Kidney (tissue), 14 donors: ENCODE results near the gene FCN2. TPM values are rescaled to one million over a fixed set of nuclear protein-coding genes. Genes with fewer than 3 reads are reported as not detected.

Experiments used
- DNase-seq, 5 donors: peaks; one replicate each; pipeline ENCODE4 v3.0.0-alpha.2; 2013 to 2020
- FAIRE-seq: peaks from 2 replicates; lab custom pipeline; 2012; peaks lifted over from hg19 to GRCh38; lab: Jason Lieb, UNC
- H3K27ac ChIP-seq, 2 donors: one replicate each; pipeline ENCODE4 v1.7.0; 2013; ENCODE audit warnings: low read depth in 2 of 2, low read length in 2 of 2, inconsistent platforms in 1 of 2
- H3K27me3 ChIP-seq: one replicate; pipeline ENCODE4 v1.7.1; 2013; ENCODE audit warnings: low read length, inconsistent platforms; ENCODE audit not compliant: control insufficient read depth, insufficient read depth
- H3K36me3 ChIP-seq, 3 donors: one replicate each; pipeline versions ENCODE4 v1.7.0 to v1.7.1; 2013; ENCODE audit warnings: low read length in 3 of 3, control low read depth in 1 of 3, inconsistent platforms in 1 of 3; ENCODE audit not compliant: insufficient read depth in 3 of 3, control insufficient read depth in 2 of 3
- H3K4me1 ChIP-seq, 3 donors: one replicate each; pipeline versions ENCODE4 v1.7.0 to v1.7.1; 2013; ENCODE audit warnings: low read length in 3 of 3, inconsistent platforms in 1 of 3, low read depth in 1 of 3; ENCODE audit not compliant: control insufficient read depth in 2 of 3, insufficient read depth in 2 of 3
- H3K4me3 ChIP-seq, 3 donors: one replicate each; pipeline versions ENCODE4 v1.7.0 to v1.8.1; 2013; ENCODE audit warnings: low read length in 3 of 3, control low read depth in 1 of 3, inconsistent platforms in 1 of 3
- H3K9ac ChIP-seq, 3 donors: one replicate each; pipeline versions ENCODE4 v1.7.0 to v1.7.1; 2013; ENCODE audit warnings: low read length in 3 of 3, control low read depth in 1 of 3, inconsistent platforms in 1 of 3
- H3K9me3 ChIP-seq, 3 donors: one replicate each; pipeline versions ENCODE4 v1.7.0 to v1.7.1; 2013; ENCODE audit warnings: low read length in 3 of 3, control low read depth in 1 of 3, inconsistent platforms in 1 of 3; ENCODE audit not compliant: control insufficient read depth in 2 of 3, insufficient read depth in 1 of 3
- intact Hi-C: fragments of 100-400 bp; cut with DNase I; formaldehyde crosslinking; loops from one replicate; pipeline ENCODE4 v1.11.1; 2022
- polyA plus RNA-seq: library from polyadenylated mRNA; stranded (reverse); fragments of 350-450 nt; fragmentation: Illumina TruSeq; extraction: RNeasy Lipid Tissue Mini Kit (QIAGEN cat#74804); gene quantifications from one replicate; pipeline ENCODE4 v1.2.3, GENCODE V29; 2014; ENCODE audit warnings: low read depth, low replicate concordance; ENCODE audit not compliant: insufficient read depth
- total RNA-seq: library from RNA; stranded (reverse); fragmentation: NEBNext Ultra II Directional; extraction: Animal tissue kit (Norgen Biotek cat#: 25700); gene quantifications from one replicate; pipeline ENCODE4 v1.2.1, GENCODE V29; 2021
- TF ChIP-seq, protein P1 (sequence below): IDR thresholded peaks from 3 replicates; pipeline ENCODE4 v1.5.1; 2012; ENCODE audit warnings: mild to moderate bottlenecking, moderate library complexity, borderline replicate concordance; ENCODE audit not compliant: insufficient read depth; ENCODE audit errors: extremely low read depth
- donor health status: control.
- donor health status: control.
- donor health status: control.
- donor health status: control.
- donor health status: control.
- donor health status: DM: yes; HTN: yes; CAD: no.
- donor health status: Normal renal cell carcinoma (clear cell type).

FCN2 gene
- total and polyA plus RNA-seq, 2 donors from 2014 or later, result 2.8 to 3.6 TPM

DNA sequence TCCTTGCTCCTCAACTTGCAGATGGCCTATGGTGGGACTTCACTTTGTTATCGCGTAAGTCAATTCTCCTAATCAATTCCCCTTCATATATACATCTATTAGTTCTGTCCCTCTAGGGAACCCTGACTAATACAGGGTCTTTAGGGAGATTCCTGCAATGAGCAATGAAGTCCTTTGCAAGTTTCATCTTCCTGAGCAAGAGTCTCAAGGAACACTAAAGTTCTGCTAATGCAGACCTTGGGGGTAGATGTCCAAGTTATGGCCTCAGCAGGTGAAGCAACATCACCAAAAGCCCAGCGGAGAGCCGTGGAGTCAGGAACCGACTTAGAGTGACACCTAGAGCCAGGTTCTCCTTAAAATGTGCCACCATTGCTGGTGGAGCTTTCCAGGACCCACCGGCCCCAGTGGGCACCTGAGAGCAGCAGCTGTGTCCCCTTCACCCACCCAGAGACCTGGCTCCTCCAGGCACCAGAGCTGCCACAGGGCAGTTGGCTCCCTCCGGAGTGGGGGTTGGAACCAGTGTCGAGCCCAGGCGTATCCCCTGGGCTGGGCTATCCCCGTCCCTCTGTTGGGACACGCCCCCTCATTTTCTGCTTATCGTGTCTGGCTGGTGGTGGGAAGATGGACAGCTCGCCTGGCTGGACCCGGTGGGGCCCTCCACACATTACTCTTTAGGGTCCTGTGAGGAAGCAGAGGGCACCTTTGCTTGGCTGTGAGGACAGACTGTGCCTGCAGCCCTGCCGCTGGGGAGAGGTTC, 48.0 kb downstream of the FCN2 start:
- Histone ChIP-seq H3K4me3 (no peak overlapping the region), H3K36me3 (no peaks in the 10 kb centered on the region), H3K27ac (no peak overlapping the region), H3K9ac (no peak overlapping the region), H3K27me3 (no peaks in the 10 kb centered on the region), H3K4me1 (no peaks in the 10 kb centered on the region), H3K9me3 (no peaks in the 10 kb centered on the region)
- intact Hi-C loops, result no loop called here
- no peak for FAIRE-seq
- DNase-seq, result peak in 1 of 5 donors; percentile 52
- TF ChIP-seq, protein P1, sequence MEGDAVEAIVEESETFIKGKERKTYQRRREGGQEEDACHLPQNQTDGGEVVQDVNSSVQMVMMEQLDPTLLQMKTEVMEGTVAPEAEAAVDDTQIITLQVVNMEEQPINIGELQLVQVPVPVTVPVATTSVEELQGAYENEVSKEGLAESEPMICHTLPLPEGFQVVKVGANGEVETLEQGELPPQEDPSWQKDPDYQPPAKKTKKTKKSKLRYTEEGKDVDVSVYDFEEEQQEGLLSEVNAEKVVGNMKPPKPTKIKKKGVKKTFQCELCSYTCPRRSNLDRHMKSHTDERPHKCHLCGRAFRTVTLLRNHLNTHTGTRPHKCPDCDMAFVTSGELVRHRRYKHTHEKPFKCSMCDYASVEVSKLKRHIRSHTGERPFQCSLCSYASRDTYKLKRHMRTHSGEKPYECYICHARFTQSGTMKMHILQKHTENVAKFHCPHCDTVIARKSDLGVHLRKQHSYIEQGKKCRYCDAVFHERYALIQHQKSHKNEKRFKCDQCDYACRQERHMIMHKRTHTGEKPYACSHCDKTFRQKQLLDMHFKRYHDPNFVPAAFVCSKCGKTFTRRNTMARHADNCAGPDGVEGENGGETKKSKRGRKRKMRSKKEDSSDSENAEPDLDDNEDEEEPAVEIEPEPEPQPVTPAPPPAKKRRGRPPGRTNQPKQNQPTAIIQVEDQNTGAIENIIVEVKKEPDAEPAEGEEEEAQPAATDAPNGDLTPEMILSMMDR, result no peak

DNA sequence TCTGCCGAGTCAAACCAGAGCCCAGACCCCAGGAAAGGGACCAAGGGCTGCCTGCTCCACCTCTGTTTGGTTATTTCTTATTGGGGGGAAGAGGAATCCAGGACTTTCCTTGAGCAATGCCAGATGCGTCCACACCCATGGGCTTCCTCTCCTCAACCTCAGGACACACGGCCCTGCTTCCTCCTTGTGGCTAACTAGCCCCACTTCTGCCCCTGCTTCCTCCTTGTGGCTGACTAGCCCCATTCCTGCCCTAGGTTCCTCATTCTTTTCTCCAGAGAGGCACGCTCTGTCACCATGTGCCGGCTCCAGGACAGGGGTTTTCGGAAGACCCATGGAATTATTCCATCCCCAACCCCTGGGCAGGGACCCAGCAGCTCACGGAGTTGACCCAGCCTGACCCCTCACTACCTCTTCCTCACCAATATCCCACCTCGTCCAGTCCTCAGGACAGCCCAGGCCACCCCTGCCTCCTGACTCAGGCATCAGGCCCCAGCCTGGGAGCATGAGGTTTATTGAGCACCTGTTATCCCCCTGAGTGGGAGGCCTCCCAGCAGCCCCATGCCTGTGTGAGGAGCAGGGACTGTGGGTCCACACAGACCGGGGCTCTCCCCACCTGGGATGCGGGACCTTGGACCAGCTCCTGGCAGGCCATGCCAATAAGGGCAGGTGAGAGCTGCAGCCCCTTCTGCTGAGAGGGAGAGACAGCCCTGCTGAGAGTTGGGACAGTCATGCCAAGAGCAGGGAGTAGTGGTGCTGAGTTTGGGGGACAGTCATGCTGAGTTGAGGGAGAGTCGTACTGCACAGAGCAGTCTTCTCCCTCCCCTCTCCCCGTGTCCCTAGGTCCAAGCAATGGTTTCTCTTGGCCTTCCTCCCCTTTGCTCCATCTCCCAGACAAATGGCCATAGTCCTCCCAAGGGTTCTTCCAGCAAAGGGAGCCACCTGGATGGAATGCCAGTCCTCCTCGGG, 48.9 kb downstream of the FCN2 start:
- Histone ChIP-seq H3K27ac (no peak overlapping the region), H3K4me1 (no peaks in the 10 kb centered on the region), H3K9me3 (no peaks in the 10 kb centered on the region), H3K4me3 (no peak overlapping the region), H3K9ac (no peak overlapping the region), H3K27me3 (no peaks in the 10 kb centered on the region), H3K36me3 (no peaks in the 10 kb centered on the region)
- intact Hi-C loops, result no loop called here
- DNase-seq, result peak in 1 of 5 donors; percentile 50
- FAIRE-seq, result no peak
- TF ChIP-seq, protein P1, result no peak

- Histone ChIP-seq H3K9me3 (no peaks in the 10 kb centered on the region), H3K27me3 (no peaks in the 10 kb centered on the region), H3K27ac (no peak overlapping the region), H3K4me1 (no peaks in the 10 kb centered on the region), H3K4me3 (no peak overlapping the region), H3K9ac (no peak overlapping the region), H3K36me3 (no peaks in the 10 kb centered on the region)
- intact Hi-C loops, result no loop called here
- TF ChIP-seq, protein P1, result no peak
- FAIRE-seq (no peak), DNase-seq (peak in 1 of 5 donors; percentile 58)
Measured at GRCh38 chr9:134930398-134930797, 49.8 kb downstream of the FCN2 start.
